GM12872 (cell line): ENCODE data around the gene TSEN15.

Experiments
- CTCF ChIP-seq: IDR thresholded peaks from 3 replicates; pipeline ENCODE4 v1.5.1; 2011; ENCODE audit warnings: low read depth, mild to moderate bottlenecking, low read length, moderate library complexity; ENCODE audit not compliant: insufficient read depth

Gene TSEN15

DNA sequence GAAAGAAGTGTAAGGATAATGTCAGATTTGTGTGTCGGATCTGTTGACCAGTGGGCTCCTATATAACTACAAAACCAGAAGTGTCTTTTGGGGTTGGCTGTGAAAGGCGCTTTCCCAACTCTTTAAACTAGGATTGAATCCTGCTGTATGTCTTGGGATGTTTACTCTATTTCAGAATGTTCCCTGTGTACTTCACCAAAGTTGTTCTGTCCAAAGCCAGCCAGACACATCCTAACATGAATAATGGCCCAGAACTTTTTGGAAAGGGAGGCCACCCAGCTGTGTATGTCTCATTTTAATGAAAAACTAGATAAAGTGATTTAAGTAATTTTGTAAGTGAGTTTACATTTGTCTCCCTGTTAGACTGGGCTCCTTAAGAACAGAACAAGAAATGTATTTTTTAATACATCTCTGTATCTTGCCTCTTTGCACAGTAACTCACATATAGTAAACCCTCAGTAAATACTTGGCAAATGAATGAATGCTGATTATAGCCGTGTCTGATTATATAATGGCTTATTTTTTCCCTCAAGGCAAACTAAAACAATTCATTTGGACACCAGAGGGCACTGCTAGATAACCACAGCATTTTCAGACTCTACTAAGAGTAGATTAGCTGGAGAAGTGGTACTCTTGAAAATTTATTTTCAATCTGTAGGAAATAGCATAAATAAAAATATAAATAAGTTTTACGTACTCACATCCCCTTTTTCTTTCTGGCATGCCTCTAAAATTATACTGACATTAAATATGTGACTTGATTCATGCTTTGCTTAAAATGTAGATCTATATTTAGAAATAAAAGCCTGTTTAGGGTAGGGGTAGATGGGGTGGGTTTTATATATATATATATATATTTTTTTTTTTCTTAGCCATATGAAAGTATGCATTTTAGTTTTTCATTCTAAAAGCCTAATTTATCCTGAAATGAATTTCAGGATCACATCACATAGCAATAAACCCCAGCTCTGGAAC, 23.8 kb downstream of the TSEN15 start:
- peak; percentile 55 for TF ChIP-seq CTCF

GRCh38 chr1:184078564-184079249, 27.2 kb downstream of the TSEN15 start:
- no peak for TF ChIP-seq CTCF

GRCh38 chr1:184080309-184080708, 28.8 kb downstream of the TSEN15 start:
- no peak for TF ChIP-seq CTCF

GRCh38 chr1:184082541-184083415, 31.2 kb downstream of the TSEN15 start:
- no peak for TF ChIP-seq CTCF

DNA sequence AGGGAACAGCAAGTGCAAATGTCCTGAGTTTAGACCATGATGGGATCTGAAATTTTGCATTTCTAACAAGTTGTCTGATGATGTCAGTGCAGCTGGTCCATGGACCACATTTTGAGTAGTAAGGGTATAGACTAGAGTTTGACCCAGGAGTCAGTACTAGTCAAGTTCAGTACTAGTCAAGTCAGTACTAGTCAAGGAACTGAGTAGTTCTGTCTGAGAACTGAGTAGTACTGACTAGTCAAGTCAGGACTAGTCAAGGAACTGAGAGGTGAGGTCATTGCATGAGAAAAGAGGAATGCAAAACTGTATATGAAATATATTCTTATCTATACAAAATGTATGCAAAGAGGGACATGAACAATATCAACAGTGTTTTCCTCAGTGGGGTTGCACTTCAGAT, 34.1 kb downstream of the TSEN15 start:
- TF ChIP-seq CTCF: no peak

DNA sequence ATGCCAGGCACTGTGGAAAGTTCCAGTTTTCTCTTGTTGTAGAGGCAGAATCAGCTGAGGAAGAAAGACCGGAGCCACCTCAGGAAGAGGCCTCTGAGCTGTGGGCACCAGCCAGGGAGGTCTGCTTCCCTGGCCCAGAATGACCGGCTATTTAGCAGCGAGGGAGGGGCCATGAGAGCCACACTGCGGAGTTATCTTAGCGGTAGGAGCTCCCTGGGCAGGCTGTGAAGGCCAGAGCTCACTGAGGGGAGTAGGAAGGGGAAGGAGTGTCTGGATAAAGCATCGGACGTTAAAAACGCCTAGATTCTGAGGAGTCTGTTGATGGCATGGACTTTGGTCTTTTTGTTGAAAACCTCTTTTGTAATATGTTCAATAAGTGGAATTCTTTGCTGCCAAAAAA, 36.5 kb downstream of the TSEN15 start:
- TF ChIP-seq CTCF: no peak

DNA sequence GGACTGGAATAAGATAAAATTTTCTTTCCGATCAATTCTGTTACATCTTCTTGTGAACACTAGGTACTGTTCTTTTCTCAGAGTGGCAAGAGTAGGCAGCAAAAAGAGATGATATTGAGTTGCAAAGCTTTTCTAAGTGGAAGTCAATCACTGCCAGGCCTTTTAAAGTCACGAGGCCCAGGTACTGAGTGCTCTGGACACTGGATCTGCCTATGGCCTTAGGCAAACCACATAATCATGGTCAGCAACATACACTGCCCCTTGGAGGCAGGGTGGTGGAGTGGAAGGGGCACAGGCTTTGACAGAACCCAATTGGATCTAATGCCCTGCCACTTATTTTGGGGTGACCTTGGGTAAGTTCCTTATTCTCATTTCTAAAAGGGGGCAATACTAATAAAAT, 41.5 kb downstream of the TSEN15 start:
- no peak for TF ChIP-seq CTCF
